ENCODE results near the gene SUPT3H.
"Not testable (repeated sequence)": the region's sequence is repeated elsewhere in the genome, so short reads cannot be mapped to it uniquely, and the experiment has no call there.

Gene SUPT3H

DNA sequence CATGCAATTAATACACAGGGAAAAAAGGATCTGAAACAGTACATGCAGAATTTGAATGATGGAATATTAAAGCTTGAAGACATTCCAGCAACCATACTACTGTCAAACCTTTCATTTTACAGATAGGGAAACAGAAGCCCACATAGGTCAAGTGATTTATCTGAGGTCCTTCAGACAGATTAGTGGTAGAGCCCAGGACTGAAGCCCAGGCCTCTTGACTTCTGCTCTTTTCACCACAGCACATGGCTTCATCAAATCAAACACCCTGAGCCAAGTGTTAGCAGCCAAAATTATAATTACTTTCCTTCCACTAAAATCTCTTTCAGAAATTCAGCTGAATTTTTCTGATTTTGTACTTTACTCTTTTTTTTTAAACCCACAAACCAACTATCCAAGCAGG lies 485.2 kb downstream of the SUPT3H start:
- no peak for DNase-seq (ENCODE audit: low spot score)

DNA sequence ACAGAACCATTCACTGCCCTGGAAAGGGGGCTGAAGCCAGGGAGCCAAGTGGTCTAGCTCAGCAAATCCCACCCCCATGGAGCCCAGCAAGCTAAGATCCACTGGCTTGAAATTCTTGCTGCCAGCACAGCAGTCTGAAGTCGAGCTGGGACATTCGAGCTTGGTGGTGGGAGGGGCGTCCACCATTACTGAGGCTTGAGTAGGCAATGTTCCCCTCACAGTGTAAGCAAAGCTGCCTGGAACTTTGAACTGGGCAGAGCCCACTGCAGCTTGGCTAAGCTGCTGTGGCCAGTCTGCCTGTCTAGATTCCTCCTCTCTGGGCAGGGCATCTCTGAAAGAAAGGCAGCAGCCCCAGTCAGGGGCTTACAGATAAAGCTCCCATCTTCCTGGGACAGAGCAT lies 498.7 kb downstream of the SUPT3H start:
- not testable (repeated sequence) for DNase-seq (ENCODE audit: low spot score)

DNA sequence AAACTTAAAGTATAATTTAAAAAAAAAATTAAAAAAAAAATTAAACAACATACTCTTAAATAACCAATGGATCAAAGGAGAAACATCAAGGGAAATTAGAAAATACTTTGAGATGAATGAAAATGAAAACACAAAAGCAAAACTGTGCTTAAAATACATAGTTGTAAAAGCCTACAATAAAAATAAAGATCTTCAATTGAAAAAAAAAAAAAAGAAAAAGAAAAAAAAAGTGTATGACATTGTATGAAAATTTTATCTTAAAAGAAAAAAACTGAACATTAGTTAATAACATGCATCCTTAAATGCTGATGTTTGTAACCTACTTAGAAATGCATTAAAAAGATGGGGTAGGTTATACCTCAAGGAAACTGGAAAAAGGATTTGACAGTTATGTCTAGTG lies 501.1 kb downstream of the SUPT3H start:
- DNase-seq (ENCODE audit: low spot score): not testable (repeated sequence)

DNA sequence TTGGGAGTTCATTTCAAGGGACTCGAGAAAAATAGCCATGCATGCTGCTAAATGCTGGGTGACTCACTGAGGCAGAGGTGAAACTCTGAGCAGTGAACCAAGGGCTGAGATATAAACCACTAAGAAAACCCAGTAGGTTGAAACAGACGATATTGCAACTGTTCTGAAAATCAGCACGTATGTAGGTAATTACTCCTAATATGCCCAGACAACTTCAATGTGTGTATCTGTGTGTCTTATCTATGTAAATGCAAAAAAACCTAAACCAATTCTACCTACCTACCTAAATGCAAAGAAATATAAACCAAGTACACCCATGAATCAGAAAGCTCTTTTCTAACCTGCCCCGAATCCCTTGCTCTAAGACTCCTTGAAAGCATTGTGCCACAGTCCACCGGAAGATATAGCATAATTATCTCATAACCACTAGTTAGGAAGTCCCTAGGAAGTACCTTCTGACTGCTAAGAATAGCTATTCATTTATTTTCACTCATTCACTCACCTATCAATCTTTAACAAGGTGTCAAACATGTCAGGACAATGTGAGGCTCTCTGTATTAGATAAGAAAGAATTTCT lies 508.3 kb downstream of the SUPT3H start:
- DNase-seq (ENCODE audit: low spot score): no peak

DNA sequence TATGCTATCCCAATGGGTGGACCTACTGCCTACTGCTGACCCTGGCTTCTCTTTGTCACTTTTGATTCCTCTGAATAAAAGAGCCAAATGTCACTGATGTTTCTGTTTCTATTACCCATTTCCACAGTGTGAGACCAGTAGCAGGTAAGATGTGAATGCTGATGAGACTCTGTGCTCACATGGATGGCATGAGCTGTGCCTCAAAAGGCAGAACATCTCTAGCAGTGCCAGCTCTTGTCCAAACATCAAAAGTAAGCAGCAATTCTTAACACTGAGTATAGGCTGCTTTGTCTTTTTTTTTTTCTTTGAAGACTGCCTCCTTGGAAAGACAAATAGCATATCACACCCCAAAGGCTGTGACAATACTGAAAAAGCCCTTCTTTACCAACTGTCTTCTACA lies 508.8 kb downstream of the SUPT3H start:
- DNase-seq (ENCODE audit: low spot score): no peak

DNA sequence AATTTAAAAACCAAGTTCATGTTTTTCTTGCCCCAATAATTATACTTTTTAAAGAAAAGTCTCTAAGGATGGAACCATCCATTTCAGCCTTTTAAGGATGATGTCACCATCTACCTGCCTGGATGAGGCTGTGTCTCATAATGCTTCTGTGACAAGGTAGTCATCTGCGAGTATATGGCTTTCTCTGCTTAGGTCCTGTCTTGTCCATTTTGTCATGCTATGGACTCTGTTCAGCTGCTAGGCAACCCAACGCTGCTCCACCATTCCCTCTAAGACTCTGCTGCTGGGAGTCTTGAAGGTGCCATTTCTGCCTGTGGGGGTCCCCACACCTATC lies 509.4 kb downstream of the SUPT3H start:
- DNase-seq (ENCODE audit: low spot score): no peak

DNA sequence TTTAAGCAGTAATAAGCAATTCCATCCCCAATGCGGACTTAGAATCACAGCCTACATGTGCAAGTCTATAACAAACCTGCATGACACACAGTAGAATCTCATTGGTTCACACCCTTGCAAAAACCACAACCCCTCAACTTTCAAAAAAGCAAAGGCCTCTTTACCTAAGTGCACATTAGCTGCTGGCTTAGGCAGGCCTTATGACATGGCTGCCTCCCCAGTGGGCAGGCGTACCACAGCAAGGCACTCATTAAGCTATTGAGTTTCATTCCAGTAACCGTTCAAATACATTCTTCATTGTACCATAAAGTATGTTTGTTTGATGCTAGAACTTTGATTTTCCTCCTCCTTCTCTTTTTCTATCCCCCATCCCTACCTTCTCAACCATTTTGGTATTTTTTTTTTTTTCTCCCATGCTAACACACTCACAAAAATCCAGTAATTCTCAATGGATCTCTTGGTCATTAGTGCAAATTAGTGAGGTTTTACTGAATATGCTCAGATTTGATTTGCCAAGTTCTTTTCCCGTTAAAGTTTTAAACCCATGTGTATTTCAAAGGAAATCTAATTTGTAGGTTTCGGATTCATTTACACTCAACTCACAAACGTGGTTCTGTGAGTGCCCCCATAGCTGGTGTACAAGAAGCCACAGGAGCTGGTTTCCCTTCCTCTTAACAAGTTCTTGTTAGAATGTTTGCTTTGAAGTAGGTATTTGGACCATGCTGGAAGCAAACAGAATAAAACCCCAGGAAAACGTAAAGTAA lies 510.0 kb downstream of the SUPT3H start:
- no peak for DNase-seq (ENCODE audit: low spot score)

DNA sequence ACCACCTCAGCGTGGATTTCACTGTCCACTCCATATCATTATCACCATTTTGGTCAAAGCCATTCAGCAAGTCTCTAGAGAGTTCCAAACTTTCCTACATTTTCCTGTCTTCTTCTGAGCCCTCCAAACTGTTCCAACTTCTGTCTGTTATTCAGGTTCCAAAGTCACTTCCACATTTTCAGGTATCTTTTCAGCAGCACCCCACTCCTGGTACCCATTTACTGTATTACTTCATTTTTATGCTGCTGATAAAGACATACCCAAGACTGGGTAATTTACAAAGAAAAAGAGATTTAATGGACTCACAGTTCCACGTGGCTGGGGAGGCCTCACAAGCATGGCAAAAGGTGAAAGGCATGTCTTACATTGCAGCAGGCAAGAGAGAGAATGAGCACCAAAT lies 512.5 kb downstream of the SUPT3H start:
- DNase-seq (ENCODE audit: low spot score): not testable (repeated sequence)

DNA sequence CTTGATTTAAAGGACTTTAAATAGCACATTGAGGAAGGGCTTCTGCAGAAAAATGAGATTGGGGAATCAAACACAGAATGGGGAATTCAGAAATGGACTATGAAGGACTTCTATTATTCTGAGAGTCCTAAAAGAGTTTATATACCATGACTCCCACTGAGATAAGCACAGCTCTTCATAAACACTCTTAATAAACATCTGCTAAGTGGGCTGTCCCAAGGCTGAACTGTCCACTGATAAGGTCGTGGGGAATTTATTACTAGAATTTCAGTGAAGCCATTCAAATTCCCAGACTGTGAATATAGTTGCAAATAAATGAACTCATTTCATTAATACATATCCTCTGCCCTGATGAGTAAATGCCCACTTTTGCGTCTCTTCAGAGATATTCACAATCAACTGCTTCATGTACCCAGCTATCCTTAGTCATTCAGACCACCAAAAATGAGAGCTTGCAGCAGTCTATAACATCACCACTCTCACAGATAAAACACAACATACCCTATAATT lies 517.8 kb downstream of the SUPT3H start:
- DNase-seq (ENCODE audit: low spot score): no peak

DNA sequence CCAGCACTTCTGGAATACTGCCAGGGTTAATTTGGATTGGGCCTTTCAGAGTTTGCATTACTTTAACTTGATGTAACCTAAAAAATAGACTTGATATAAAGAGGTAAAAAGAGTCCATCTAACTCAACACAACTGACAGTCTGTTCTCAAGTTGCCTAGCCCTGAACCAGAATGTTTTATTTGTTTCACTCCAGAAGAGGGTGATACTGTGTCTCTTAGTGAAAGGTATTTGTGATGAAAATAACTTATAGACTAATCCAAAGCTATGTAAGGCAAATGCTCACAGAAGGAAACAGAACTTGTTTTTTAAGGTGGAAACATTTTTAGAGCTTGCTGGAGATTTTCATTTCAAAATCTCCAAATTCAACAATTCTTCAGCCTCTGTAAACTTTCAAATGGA lies 518.7 kb downstream of the SUPT3H start:
- DNase-seq (ENCODE audit: low spot score): no peak

DNA sequence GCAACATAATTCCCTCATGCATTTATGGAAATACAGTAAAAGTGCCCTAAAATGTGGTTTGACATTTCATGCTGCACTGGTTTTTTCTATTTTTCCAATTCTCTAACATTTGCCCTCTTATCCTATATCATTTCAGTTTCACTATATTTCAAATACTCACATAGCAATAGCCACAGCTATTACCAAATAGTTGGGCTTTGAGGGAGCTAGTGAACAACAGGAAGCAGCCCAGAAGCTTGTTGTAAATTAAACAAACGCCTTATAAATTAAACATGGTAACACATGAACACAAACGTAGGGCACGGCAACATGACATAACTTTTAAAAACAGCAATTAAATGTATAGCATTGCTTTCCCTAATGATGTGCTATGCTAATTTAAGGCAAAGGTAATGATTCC lies 521.3 kb downstream of the SUPT3H start:
- no peak for DNase-seq (ENCODE audit: low spot score)

DNA sequence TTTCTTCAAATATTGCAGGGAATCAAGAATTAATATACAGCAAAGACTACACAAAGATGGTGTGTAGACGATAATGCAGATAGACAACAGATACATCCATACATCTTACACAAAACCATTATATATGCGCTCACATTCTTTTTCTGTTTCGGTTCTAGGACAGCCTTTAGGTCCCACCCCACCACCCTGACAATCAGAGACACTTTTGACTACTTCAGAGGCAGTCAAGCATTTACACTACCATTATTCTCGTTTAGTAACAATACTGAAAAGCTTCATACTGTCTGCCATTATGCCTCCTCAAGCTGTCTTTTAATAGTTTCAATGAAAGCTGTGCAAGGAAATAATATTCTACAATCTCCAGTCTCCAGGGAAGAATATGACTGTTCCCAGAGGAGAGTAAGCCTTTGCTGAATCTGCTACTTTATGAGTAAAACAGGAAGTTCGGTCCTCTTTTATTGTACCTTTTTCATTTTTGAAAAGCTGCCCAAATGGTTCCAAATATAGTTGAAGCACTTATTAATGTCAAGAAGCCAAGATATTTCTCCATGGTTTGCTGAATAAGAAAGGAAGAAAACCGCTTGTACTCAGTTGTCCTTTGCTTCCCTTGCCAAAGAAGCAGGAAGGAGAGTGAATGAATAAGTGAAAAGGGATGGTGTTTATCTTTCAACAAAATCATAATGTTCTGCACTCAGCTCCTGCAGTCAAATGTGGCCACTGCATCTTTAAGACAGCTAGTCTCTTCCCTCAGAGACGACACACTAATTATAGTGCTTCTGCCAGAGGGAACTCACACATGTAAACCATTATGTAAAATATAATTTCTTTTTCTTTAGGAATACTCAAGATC lies 521.9 kb downstream of the SUPT3H start:
- DNase-seq (ENCODE audit: low spot score): peak; percentile 14

DNA sequence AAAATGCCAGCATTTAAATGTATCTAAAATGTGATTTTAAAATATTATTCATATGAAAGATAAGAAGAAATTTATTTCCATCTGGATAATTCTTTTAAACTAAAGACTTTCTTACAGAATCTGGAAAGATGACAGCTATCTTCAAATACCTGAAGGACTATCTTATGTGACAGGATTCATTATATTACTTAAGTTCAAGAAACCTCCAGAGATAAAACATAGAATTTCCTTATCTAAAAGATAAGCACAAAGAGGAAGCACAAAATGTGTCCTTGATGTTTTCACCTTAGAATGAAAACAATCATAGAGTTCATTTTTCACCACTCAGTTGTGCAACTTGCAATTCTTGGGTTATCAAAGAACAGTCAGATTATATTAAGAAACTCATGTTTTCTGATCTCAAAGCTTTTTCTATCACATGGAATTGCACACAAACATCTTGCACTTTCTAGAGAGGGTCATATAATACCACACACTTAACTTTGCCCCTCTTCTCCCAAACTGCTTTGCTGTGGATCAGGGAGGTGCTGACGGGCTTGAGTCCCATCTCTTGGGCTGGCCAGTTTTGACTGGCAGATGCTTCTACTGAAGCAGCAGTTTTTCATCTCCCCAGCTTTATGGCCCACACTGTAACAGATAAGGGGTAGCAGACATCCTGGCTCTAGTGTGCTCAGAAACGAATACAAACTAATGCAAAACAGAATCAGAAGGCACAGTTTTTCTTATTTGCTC lies 522.9 kb downstream of the SUPT3H start:
- DNase-seq (ENCODE audit: low spot score): no peak

DNA sequence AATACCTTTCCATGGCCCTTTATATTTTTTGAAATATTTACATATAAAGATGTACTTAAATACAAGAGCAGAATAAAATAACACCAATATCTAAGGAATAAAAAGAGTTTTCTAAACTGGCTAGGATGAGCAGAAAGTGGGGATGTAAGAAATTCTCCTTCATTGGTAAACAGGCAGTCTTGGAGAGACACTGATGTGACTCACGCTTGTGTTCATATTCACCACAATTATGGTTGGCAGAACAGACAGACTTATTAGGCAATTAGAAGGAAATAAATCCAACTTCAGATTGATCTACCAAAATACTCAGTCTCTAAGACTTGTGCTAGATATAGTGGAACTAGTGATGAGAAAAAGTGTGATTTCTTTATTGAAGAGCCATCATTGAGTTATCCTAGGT lies 526.6 kb downstream of the SUPT3H start:
- peak; percentile 49 for DNase-seq (ENCODE audit: low spot score)

DNA sequence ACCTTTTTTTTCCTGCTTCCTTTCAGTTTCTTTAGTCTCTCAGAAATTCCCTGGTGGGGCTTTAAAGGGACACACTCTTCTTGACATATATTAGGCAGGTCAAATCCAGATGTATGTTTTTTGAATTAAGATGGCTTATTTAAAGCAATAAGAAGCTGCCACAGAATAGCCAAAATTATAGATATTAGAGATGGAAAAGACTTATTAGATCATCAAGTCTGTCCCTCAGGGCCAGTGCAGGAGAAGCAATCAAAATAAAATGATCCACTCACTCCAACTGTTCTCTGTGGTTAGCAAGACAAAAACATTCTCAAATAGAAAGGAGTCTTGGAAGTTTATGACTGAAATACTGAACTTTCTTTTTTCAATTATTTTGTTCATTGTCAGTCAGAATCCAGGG lies 527.4 kb downstream of the SUPT3H start:
- DNase-seq (ENCODE audit: low spot score): no peak

DNA sequence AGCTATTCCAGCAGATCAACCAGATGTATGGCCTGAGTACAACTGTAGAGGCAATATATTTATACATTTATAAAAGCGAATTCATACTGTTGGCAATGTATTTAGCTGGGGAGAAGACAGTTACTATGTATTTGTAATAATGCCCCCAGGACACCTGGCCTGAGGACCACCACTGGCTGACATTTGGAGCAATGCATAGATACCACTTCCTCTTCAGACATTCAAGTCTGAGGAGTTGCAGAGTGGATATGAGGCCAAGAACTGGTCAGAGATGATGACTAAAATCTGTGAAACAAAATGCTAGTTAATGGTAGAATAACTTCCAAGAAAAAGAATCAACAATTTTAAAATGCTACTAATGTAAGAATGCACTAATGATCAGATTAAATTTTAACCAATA lies 527.9 kb downstream of the SUPT3H start:
- no peak for DNase-seq (ENCODE audit: low spot score)

DNA sequence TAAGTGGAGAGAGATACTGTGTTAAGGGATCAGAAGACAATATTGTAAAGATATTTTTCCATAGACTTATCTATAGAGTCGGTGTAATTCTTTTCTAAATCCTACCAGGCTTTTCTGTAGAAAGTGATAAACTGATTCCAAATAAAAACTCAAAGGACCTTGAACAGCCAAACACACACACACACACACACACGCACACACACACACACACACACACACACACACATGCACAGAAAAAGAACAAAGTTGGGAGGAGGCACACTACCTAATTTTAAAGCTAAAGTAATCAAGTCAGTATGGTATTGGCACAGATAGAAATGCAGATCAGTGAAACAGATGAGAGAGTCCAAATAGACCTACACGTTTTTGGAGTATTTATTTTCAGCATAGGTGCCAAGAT lies 534.0 kb downstream of the SUPT3H start:
- no peak for DNase-seq (ENCODE audit: low spot score)

DNA sequence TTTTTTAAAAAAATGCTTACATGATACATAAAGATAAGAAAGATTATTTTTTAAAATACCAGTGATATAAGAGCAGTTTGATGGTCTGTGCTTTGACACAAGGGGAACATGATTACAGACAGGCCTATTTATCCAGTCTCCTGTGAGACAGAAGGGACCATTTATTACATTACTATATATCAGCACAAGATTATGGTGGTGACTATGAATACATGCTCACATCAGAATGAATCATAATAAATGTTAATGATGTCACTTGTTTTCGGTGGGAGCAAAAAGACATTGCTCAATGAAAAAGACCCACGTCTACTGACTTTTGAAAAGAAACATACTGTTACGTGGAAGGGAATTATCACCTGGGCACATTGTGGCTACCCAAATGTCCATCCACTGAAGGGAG lies 535.1 kb downstream of the SUPT3H start:
- DNase-seq (ENCODE audit: low spot score): no peak

DNA sequence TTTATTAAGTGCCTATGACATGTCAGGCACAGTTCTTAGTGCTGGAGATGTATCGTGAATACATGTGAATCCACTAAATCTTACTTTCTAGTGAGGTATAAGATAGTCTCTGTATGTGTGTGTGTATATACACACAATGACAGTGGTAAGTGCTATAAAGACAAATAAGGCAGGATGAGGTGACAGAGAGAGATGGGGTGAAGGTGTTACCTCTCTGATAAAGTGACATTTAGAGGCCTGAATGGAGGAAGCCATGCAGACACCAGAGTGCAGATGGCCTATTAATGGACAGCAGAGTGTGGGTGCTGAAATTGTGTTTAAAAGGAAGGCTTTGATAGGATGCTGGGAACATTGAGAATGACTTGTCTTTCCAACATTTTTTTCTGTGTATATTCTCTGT lies 535.9 kb downstream of the SUPT3H start:
- DNase-seq (ENCODE audit: low spot score): no peak

DNA sequence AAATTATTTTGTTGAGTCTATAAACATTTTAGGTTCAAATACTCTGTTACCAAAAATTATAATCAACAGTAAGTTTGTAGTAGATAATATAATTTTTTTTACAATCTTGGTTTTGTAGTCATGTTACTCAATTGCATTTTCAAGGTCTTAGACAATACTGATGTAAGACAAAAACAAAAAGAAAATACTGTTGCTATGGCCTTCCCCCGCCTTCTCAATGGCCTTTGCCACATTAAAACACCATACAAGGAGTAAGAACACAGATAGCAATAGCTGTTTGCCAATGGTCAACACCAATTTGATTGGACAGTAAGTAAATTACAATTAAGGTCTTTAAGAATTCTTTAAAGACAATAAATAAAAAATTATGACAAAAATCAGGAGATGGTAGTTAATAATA lies 540.0 kb downstream of the SUPT3H start:
- DNase-seq (ENCODE audit: low spot score): no peak

DNA sequence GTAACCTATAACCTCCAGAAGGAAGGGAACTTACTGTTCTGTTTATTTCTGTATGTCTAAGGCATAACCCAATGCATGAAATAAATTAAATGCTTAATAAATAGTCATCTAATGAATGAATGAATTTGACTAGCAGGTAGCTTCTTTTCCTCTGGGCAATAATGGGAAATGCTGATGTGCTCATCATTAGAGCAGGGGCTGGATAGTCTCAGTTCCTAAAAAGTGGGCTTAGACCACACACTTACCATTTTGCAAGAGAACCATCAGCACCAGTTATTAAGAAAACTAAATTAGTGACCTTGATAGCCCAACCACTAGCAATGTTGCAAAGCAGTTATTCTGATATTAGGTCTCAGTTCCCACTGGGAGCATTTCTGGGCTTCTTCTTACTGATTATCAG lies 540.5 kb downstream of the SUPT3H start:
- DNase-seq (ENCODE audit: low spot score): no peak

DNA sequence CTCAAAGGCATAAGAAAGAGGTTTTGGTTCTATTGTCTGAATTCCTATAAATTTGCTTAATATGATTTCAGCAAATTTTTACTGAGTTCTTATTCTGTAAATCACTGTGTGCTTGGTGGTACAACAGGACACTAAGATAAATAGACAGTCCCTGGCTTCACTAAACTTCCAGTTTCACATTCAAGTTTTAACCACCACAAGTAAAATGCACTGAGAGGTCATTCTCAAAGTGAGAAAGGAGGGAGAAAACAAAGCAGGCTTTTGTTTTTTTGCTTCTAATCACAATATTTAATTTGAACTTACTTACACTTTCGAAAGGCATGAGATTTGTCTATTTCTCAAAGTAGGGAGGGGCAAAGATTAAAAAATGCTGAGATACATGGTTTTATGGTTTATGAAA lies 544.5 kb downstream of the SUPT3H start:
- DNase-seq (ENCODE audit: low spot score): no peak

Data from AG20443 (cell line).